Posterior vena cava (tissue), 2 donors: Measurements from ENCODE around the gene OR8B4. TPM values are rescaled to one million over a fixed set of nuclear protein-coding genes. Genes with fewer than 3 reads are reported as not detected.
"Not testable (repeated sequence)": the region's sequence is repeated elsewhere in the genome, so short reads cannot be mapped to it uniquely, and the experiment has no call there.

ENCODE experiments used
- DNase-seq: peaks from one replicate; pipeline ENCODE4 v3.0.0-alpha.2; 2020; ENCODE audit warnings: low spot score
- intact Hi-C, 2 donors: fragments of 100-400 bp; cut with DNase I; formaldehyde crosslinking; loops; one replicate each; pipeline versions ENCODE4 v1.14.1 to v1.14.2; 2022 to 2023
- total RNA-seq, 2 donors: library from RNA; stranded (reverse); fragmentation: NEBNext Ultra II Directional; extraction: Animal tissue kit (Norgen Biotek cat#: 25700); gene quantifications; one replicate each; pipeline ENCODE4 v1.2.1, GENCODE V29; 2021
- donor health status: DM: yes; HTN: yes; CAD: no.
- donor health status: DM: yes; HTN: yes; CAD: no.

Gene OR8B4
- total RNA-seq, 2 donors from 2014 or later: not detected

DNA sequence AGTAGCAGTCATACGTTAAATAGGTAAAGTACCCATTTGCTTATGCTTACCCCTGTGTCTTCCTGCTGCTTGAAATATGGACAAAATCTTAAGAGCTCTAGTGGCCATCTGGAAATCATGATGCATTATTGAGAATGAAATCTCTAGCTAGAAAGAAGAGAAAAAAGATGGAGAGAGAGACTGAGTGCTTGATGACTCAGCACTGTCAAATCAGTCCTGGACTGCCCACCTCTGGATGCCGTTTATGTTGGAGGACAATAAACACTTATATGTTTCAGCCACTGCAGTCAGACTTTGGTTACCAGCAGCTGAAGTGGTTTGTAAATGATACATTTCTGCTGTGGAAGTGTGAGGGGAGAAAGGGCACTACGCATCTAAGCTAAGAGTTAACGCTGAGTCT is 3.6 kb downstream of the OR8B4 start:
- intact Hi-C loops: no loop called here
- no peak for DNase-seq

DNA sequence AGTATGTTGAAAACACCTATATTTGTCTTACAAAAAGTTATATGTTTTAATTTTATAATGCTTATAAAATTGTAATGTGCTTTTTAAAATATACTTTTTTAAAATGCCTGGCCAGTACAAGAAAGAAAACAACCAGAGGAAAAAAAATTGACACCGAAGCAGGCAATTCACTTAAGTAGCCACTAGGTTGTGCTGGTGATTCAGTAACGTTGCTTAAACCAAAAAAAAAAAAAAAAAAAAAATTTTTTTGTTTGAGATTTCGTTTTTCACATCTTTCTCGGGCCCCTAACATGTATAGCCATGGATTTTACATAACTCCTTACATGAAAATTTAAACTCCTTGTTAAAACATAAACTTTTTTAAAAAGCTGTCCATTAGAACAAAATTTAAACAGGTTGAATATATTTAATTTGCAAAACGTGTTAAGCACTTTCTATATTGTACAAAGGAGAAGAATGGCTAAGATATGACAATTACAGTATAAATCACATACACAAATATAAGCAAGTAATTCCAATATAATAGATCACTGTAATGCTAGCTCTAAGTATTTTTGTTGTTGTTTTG is 9.2 kb downstream of the OR8B4 start:
- intact Hi-C loops: loop anchor here in 1 of 2 donors (10.0 kb wide), 1 partner anchor 169 kb away; no protein-coding TSS in a partner anchor
- no peak for DNase-seq

DNA sequence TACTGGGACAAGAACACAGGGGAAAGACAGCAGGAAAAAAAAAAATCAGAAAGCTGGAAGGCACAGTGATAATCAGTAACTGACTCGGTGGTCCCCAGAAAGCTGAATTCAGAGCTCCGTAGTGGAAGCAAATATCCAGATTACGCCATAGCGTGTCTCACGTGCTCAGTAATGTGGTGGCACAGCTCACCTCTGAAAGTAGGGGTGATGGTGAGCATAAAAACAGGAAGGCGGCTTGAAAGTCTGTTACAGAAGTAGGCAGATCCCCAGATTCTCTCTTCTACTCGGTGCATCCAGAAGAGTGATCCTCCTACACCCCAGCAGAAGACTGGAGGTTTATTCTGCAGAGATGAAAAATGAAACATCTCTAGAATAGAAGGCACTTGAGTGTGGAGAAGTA is 14.8 kb downstream of the OR8B4 start:
- intact Hi-C loops: loop anchor here in 1 of 2 donors (10.0 kb wide), 1 partner anchor 175 kb away; no protein-coding TSS in a partner anchor
- DNase-seq: no peak

DNA sequence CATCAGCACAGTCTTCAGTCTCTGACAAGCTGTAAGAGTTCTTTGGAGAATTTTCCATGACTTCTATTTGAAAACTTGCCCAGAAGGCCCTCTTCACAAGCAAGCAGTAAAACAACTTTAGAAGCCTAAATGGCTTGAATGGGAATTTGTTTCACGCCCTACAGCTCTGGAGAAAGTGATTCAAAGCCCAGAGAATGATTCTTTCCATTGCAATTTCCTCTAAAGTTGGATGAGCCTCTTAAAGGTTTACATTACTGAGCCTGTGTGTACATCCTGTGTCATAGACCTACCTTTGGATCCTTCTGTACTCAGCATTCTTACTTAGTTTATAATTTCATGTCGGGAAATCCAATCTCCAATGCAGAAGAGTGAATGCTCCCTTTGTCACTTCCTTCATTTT is 19.1 kb downstream of the OR8B4 start:
- DNase-seq: no peak
- intact Hi-C loops: no loop called here

DNA sequence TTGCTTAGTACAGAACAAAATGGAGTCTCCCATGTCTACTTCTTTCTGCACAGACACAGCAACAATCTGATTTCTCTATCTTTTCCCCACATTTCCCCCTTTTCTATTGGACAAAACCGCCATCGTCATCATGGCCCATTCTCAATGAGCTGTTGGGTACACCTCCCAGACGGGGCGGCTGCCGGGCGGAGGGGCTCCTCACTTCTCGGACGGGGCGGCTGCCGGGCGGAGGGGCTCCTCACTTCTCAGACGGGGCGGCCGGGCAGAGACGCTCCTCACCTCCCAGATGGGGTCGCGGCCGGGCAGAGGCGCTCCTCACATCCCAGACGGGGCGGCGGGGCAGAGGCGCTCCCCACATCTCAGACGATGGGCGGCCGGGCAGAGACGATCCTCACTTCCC is 21.5 kb downstream of the OR8B4 start:
- DNase-seq, intact Hi-C loops: not testable (repeated sequence)

DNA sequence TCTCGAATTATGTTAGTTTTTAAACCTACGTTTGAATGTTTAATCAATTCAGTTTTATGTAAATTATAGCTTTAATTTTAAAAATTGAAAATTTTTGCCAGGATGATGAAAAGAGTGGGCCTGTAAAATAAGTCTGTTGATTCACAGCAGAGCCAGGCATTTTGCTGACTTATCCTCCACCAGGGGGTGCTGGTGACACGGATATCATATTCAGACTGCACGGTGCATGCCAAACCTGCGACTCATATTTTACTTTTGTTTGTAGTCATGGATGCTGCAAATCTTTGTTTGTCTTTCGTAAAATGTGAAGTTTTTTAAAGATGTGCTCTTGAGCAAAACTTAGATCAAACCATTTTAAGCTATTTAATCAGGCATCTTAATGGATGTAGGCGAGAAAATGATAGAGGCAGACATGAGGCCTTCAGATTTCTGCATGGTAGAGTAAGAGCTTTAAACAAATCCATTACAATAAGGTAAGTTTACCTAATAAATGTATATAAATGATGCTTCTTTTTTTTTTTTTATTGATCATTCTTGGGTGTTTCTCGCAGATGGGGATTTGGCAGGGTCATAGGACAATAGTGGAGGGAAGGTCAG is 22.2 kb downstream of the OR8B4 start:
- intact Hi-C loops: no loop called here
- no peak for DNase-seq

DNA sequence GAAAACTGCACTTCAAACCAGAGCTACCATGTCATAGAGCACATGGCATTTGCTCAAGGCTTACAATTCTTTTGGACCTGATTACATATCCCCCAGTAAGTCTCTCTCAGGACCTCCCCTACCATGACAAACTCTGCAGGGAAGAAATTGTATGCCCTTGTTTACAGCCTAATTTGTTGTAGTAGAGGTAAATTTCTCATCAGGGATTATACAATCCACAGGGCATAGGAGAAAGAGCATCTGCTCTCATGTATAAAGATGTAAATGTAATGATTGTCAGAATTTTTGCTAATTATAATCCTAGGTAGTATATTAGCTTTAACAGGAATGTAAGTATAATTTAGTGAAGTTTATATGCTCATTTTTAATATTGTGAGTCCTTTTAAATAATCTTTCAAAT is 25.7 kb downstream of the OR8B4 start, which contains the start of gene OR8B3:
Gene OR8B3 (minus strand): TSS at position 101 of the 400 bp plus-strand sequence. CDS start 1,673 bp downstream, outside the sequence.
- intact Hi-C loops: no loop called here
- no peak for DNase-seq

DNA sequence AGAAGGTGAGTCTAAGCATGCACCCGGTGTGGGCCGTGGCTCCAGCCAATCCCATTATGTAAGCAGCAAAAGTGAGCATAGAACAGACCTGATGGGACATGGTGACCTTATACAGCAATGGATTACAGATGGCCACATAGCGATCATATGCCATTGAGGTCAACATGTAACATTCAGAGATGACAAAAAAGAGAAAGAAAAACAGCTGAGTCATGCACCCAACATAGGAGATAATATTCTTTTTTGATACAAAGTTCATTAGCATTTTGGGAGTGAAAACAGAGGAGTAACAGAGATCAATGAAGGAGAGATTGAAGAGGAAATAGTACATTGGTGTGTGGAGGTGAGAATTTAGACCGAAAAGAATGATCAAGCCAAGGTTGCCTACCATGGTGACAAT is 27.8 kb downstream of the OR8B4 start:
- intact Hi-C loops, DNase-seq: not testable (repeated sequence)

DNA sequence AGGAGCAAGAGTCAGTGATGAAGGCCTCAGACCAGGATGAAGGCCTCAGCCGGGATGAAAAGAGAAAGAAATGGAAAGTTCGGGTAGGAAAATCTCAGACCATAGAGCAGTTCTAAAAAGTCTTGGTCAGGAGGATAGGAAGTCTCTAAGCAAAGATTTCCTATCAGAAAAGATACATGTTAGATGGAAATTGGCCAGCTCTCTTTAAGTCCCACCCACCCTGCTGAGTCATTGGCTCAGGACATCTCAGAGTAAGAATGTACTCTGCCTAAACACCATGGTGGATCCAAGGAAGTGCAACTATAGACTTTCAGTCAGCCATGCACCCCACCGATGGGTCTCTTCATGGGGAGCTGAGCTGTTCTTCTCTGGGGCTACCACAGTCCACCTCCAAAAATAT is 30.3 kb downstream of the OR8B4 start:
- DNase-seq: no peak
- intact Hi-C loops: no loop called here

DNA sequence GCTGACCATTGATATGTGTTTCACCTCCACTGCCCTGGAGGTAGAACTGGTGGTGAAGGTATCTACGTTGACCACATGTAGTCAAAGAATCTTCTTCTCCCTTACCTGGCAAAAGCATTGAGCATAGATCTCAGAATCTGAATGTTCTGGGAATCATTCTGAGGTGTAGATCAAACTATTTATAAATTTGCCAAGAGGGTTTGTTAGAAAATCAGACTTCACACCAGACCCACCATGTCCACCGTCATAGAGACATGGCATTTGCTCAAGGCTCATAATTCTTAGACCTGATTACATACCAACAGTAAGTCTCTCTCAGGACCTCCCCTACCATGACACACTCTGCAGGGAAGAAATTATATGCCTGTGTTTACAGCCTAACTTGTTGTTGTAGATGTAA is 40.3 kb downstream of the OR8B4 start, which contains the start of gene OR8B2:
Gene OR8B2 (minus strand): TSS at position 101 of the 400 bp plus-strand sequence. CDS start 1,156 bp downstream, outside the sequence.
- no peak for DNase-seq
- intact Hi-C loops: no loop called here

DNA sequence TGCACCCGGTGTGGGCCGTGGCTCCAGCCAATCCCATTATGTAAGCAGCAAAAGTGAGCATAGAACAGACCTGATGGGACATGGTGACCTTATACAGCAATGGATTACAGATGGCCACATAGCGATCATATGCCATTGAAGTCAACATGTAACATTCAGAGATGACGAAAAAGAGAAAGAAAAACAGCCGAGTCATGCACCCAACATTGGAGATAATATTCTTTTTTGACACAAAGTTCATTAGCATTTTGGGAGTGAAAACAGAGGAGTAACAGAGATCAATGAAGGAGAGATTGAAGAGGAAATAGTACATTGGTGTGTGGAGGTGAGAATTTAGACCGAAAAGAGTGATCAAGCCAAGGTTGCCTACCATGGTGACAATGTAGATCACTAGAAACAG is 41.8 kb downstream of the OR8B4 start:
- DNase-seq, intact Hi-C loops: not testable (repeated sequence)

DNA sequence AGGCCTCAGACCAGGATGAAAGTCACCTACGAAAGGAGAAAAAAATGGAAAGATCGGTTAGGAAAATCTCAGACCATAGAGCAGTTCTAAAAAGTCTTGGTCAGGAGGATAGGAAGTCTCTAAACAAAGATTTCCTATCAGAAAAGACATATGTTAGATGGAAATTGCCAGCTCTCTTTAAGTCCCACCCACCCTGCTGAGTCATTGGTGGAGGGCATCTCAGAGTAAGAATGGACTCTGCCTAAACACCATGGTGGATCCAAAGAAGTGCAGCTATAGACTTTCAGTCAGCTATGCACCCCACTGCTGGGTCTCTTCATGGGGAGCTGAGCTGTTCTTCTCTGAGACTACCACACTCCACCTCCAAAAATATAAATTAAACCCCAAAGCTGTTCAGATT is 44.1 kb downstream of the OR8B4 start:
- DNase-seq: no peak
- intact Hi-C loops: no loop called here

DNA sequence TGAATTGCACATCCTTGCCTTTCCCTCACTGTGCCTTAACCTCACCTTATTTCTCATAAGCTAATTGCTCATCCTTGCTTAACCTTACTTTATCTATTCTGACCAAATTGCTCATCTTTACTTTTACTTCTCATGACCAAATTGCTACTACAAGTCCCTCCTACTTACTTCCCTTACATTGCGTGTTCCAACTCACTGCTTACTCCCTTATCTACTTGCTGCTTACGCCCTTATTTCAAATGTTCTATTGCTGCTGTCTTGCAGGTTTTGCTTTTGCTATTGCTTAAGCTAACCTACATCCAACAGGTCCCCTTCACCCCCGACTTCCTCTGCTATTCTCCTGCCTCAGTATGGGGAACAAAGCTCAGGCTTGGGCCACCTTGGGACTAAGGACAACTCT is 48.4 kb downstream of the OR8B4 start:
- intact Hi-C loops: no loop called here
- no peak for DNase-seq

Other genes with a start within 250 kb of the OR8B4 start
- not detected for gene OR10D3, start 241.5 kb downstream of the OR8B4 start, total RNA-seq
- gene OR8G1, start 183.8 kb downstream of the OR8B4 start, total RNA-seq: not detected
- not detected for gene OR8G5, start 168.5 kb downstream of the OR8B4 start, total RNA-seq
- not detected for gene OR8D1, start 110.9 kb downstream of the OR8B4 start, total RNA-seq
- gene OR8D2, start 104.7 kb downstream of the OR8B4 start, total RNA-seq: not detected
- not detected for gene OR8B2, start 40.4 kb downstream of the OR8B4 start, total RNA-seq
- gene OR8B3, start 25.8 kb downstream of the OR8B4 start, total RNA-seq: not detected
- not detected for gene OR8B8, start 20.8 kb upstream of the OR8B4 start, total RNA-seq
- not detected for gene OR8B12, start 118.8 kb upstream of the OR8B4 start, total RNA-seq
- under 1 TPM in 1 of 2 donors, not detected in 1; 0.19 TPM for gene OR8A1, start 145.1 kb upstream of the OR8B4 start, total RNA-seq
- not detected for gene PANX3, start 186.6 kb upstream of the OR8B4 start, total RNA-seq
- gene TBRG1, start 198.0 kb upstream of the OR8B4 start, total RNA-seq: 10 to 100 TPM; 27.0 to 30.2 TPM
- 10 to 100 TPM in 1 of 2 donors, 1 to 10 TPM in 1; 6.4 to 16.8 TPM for gene SIAE, start 248.9 kb upstream of the OR8B4 start, total RNA-seq
- gene SPA17, start 249.0 kb upstream of the OR8B4 start, total RNA-seq: 1 to 10 TPM; 3.4 to 4.0 TPM